OCI-LY3 (cell line): ENCODE data around the gene M1AP.
"Not testable (repeated sequence)": the region's sequence is repeated elsewhere in the genome, so short reads cannot be mapped to it uniquely, and the experiment has no call there.

Experiments used
- H2AFZ ChIP-seq: fragments of 200-600, 300-600 bp; shearing (Covaris generic); 2 replicates; pipeline ENCODE4 v1.6.0; 2014; ENCODE audit warnings: antibody characterized with exemption, low read depth, low read length
- H3K27ac ChIP-seq: fragments of 200-600, 300-600 bp; sonication (generic); 2 replicates; pipeline ENCODE4 v1.5.1; 2014; ENCODE audit warnings: mild to moderate bottlenecking, low read length, moderate library complexity, mixed read lengths
- H3K27me3 ChIP-seq: fragments of 200-600, 300-600 bp; sonication (generic); 2 replicates; pipeline ENCODE4 v1.6.1; 2014; ENCODE audit warnings: low read depth, low read length, mixed read lengths
- H3K36me3 ChIP-seq: fragments of 200-600, 300-600 bp; sonication (generic); replicated peaks from 2 replicates; pipeline ENCODE3; 2014; ENCODE audit warnings: low read depth, low read length, mixed read lengths
- H3K4me1 ChIP-seq: fragments of 300-600, 200-600 bp; sonication (generic); 2 replicates; pipeline ENCODE4 v1.6.1; 2014; ENCODE audit warnings: low read length, mixed read lengths
- H3K4me2 ChIP-seq: fragments of 200-600, 300-600 bp; sonication (generic); 2 replicates; pipeline ENCODE4 v1.6.1; 2014; ENCODE audit warnings: low read length, mixed read lengths
- H3K4me3 ChIP-seq: fragments of 300-600, 200-600 bp; sonication (generic); 2 replicates; pipeline ENCODE4 v1.5.1; 2014; ENCODE audit warnings: antibody characterized with exemption, mild to moderate bottlenecking, low read length, moderate library complexity
- H3K79me2 ChIP-seq: fragments of 300-600, 200-600 bp; shearing (Covaris generic); 2 replicates; pipeline ENCODE4 v1.6.1; 2014; ENCODE audit warnings: mild to moderate bottlenecking, low read length, mixed read lengths
- H3K9ac ChIP-seq: fragments of 300-600, 200-600 bp; shearing (Covaris generic); 2 replicates; pipeline ENCODE4 v1.6.0; 2014; ENCODE audit warnings: mild to moderate bottlenecking, low read length, moderate library complexity
- H3K9me3 ChIP-seq: fragments of 200-600, 300-600 bp; shearing (Covaris generic); 2 replicates; pipeline ENCODE4 v1.6.1; 2014; ENCODE audit warnings: low read length, mixed read lengths; ENCODE audit not compliant: insufficient read depth
- H4K20me1 ChIP-seq: fragments of 200-600, 300-600 bp; sonication (generic); 2 replicates; pipeline ENCODE4 v1.6.1; 2016; ENCODE audit warnings: low read length, mixed read lengths; ENCODE audit not compliant: insufficient read depth
- EZH2phosphoT487 ChIP-seq: fragments of 200-600 bp; shearing (Covaris generic); IDR thresholded peaks from 2 replicates; pipeline ENCODE4 v1.6.1; 2018; ENCODE audit warnings: antibody characterized with exemption, mixed run types, low read depth
- TF ChIP-seq, protein P1 (sequence below): fragments of 200-600, 300-600 bp; sonication (generic); IDR thresholded peaks from 2 replicates; pipeline ENCODE4 v1.5.1; 2014; ENCODE audit warnings: antibody characterized with exemption, low read length, low read depth

The M1AP gene

DNA sequence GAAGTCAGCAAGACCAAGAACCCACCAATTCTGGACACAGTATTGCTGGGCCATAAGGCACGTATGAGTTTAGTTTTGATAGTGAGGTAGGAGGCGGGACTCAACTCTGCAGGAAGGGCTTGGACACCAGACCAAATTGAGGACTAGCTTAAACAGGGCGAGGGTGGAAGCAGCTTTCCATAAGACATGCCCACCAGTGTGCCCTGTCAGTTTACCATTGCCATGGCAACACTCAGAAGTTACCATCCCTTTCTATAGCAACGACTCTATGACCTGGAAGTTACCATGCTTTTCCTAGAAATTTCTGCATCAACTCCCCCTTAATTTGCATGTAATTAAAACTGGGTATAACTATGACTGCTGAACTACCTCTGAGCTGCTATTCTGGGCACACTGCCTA lies 2.8 kb downstream of the M1AP start:
- Histone ChIP-seq H4K20me1 (no peaks in the 10 kb centered on the region), H3K36me3 (no peaks in the 10 kb centered on the region), H3K79me2 (no peaks in the 10 kb centered on the region), H3K27ac (no peak overlapping the region), H3K4me1 (no peaks in the 10 kb centered on the region), H3K4me2 (no peak overlapping the region), H3K27me3 (no peaks in the 10 kb centered on the region), H2AFZ (no peak overlapping the region), H3K9me3 (no peaks in the 10 kb centered on the region), H3K4me3 (no peak overlapping the region), H3K9ac (no peak overlapping the region)
- no peak for TF ChIP-seq EZH2phosphoT487
- TF ChIP-seq, protein P1, sequence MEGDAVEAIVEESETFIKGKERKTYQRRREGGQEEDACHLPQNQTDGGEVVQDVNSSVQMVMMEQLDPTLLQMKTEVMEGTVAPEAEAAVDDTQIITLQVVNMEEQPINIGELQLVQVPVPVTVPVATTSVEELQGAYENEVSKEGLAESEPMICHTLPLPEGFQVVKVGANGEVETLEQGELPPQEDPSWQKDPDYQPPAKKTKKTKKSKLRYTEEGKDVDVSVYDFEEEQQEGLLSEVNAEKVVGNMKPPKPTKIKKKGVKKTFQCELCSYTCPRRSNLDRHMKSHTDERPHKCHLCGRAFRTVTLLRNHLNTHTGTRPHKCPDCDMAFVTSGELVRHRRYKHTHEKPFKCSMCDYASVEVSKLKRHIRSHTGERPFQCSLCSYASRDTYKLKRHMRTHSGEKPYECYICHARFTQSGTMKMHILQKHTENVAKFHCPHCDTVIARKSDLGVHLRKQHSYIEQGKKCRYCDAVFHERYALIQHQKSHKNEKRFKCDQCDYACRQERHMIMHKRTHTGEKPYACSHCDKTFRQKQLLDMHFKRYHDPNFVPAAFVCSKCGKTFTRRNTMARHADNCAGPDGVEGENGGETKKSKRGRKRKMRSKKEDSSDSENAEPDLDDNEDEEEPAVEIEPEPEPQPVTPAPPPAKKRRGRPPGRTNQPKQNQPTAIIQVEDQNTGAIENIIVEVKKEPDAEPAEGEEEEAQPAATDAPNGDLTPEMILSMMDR, result no peak

DNA sequence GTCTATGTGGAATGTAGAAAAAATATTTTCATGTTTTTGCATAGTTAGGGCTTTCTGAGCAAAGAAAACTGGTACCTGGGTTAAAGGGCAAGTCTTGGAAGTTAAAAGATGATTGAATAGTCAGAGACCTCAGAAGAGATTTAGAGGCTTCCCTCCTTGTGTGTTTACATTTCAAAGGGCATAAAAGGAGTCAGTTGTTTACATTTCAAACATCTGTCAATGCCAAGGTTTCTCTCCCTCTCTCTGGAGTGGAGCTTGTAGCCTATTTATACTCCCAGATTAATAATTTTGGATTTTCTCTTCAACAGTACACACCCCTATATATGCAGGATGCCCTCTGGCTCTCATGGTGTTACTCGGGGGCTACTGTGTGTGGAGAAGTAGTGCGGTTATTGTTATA lies 8.6 kb downstream of the M1AP start:
- no peaks in the 10 kb centered on the region for H3K9me3 ChIP-seq
- TF ChIP-seq, protein P1, result no peak
- no peak for TF ChIP-seq EZH2phosphoT487
- no peak overlapping the region for H3K27ac ChIP-seq
- no peaks in the 10 kb centered on the region for H3K4me1 ChIP-seq
- H3K36me3 ChIP-seq, result no peaks in the 10 kb centered on the region
- no peaks in the 10 kb centered on the region for H4K20me1 ChIP-seq
- H3K27me3 ChIP-seq, result peaks cover 35% of the 10 kb centered on the region
- H3K4me2 ChIP-seq, result no peak overlapping the region
- no peak overlapping the region for H2AFZ ChIP-seq
- H3K79me2 ChIP-seq, result no peaks in the 10 kb centered on the region
- no peak overlapping the region for H3K9ac ChIP-seq
- H3K4me3 ChIP-seq, result no peak overlapping the region

DNA sequence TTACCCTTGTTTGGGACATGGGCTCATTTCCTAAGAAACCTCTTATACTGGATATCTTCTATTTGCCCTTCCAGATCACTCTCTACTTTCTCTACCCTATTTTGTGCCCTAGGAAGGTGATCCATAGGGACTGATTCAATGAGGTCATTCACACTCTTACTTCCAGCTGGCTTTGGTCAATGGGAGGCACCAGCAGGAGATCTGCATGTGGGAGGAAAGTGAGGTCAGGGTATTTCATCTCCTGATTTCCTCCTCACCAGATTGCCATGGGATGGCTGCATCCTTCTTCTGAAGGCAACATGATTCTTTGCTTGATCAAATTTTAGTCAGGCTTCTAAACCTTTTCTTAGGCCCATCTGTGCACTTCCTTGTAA lies 15.2 kb downstream of the M1AP start:
- H3K9ac ChIP-seq, result no peak overlapping the region
- no peaks in the 10 kb centered on the region for H3K36me3 ChIP-seq
- H3K4me2 ChIP-seq, result no peak overlapping the region
- no peak overlapping the region for H2AFZ ChIP-seq
- H4K20me1 ChIP-seq, result no peaks in the 10 kb centered on the region
- H3K4me1 ChIP-seq, result no peaks in the 10 kb centered on the region
- TF ChIP-seq, protein P1, result no peak
- no peak for TF ChIP-seq EZH2phosphoT487
- H3K27ac ChIP-seq, result no peak overlapping the region
- H3K79me2 ChIP-seq, result no peaks in the 10 kb centered on the region
- H3K27me3 ChIP-seq, result peaks cover 24% of the 10 kb centered on the region
- no peak overlapping the region for H3K4me3 ChIP-seq
- no peaks in the 10 kb centered on the region for H3K9me3 ChIP-seq

DNA sequence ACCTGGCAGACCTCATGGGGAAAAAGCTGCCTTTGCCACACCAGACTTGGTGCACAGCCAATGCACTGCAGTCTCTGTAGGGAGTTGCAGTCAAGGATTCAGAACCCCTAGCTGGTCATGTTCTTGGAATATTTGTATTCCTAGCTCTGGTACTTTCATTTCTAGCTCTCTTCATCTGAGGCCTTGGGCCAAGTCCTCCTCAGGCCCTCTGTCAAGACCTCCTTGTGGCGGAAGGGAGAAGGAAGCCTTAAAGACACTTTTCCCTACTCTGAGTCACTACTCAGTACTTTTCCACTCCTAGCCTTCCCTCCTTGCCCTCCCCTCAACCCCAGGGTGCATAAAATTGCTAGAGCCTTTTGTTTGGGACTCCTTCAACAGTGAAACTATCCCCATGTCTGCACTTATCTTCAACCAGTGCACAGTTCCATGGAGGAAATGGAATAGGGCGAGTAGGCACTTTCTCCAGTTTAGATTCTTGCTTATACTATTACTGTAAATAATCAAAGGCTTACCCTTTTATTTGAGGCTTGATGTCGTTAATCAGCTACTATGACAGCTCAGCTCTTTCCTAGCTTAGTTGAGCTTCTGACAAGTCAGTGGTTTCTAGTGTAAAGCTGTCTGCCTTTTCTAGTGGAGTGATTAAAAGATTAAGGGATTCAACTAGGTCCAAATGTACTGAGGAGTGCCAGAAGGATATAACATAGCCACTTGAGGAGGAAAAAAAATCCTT lies 15.8 kb downstream of the M1AP start:
- TF ChIP-seq, protein P1, result no peak
- no peak for TF ChIP-seq EZH2phosphoT487
- Histone ChIP-seq H3K27ac (no peak overlapping the region), H3K9ac (no peak overlapping the region), H3K4me2 (no peak overlapping the region), H3K36me3 (no peaks in the 10 kb centered on the region), H3K9me3 (no peaks in the 10 kb centered on the region), H3K79me2 (no peaks in the 10 kb centered on the region), H3K27me3 (peaks cover 19% of the 10 kb centered on the region), H3K4me3 (no peak overlapping the region), H2AFZ (no peak overlapping the region), H3K4me1 (no peaks in the 10 kb centered on the region), H4K20me1 (no peaks in the 10 kb centered on the region)

DNA sequence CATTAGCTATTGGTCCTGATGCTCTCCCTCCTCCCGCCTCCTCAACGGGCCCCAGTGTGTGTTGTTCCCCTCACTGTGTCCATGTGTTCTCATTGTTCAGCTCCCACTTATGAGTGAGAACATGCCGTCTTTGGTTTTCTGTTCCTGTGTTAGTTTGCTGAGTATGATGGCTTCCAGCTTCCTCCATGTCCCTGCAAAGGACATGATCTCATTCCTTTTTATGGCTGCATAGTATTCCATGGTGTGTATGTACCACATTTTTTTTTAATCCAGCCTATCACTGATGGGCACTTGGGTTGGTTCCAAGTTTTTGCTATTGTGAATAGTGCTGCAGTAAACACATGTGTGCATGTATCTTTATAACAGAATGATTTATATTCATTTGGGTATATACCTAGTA lies 17.7 kb downstream of the M1AP start:
- H3K4me2 ChIP-seq, H3K79me2 ChIP-seq, H4K20me1 ChIP-seq, H3K4me3 ChIP-seq, H3K27ac ChIP-seq, H3K9me3 ChIP-seq, H3K4me1 ChIP-seq, H3K36me3 ChIP-seq, H3K27me3 ChIP-seq, H3K9ac ChIP-seq, H2AFZ ChIP-seq: not testable (repeated sequence)
